NCI-H2227 (cell line): ENCODE results near the gene KLF11.
"Not testable (repeated sequence)": the region's sequence is repeated elsewhere in the genome, so short reads cannot be mapped to it uniquely, and the experiment has no call there.

Experiments used
- DNase-seq: peaks from one replicate; lab custom pipeline; 2025; ENCODE audit not compliant: unreplicated experiment; lab: John Stamatoyannopoulos, UW

KLF11 gene

GRCh38 chr2:10009271-10009810 lies 34.0 kb upstream of the KLF11 start:
- no peak for DNase-seq

- DNase-seq: no peak
These were observed 33.3 kb upstream of the KLF11 start for GRCh38 chr2:10009811-10010781.

GRCh38 chr2:10010861-10011605 lies 32.3 kb upstream of the KLF11 start:
- DNase-seq: not testable (repeated sequence)

- not testable (repeated sequence) for DNase-seq
These were observed 31.6 kb upstream of the KLF11 start for GRCh38 chr2:10011606-10012325.

- DNase-seq: not testable (repeated sequence)
These were observed 30.9 kb upstream of the KLF11 start for GRCh38 chr2:10012366-10012962.

GRCh38 chr2:10012963-10013461 lies 30.3 kb upstream of the KLF11 start:
- no peak for DNase-seq

GRCh38 chr2:10013651-10014417 lies 29.5 kb upstream of the KLF11 start:
- DNase-seq: not testable (repeated sequence)

GRCh38 chr2:10014418-10015190 lies 28.7 kb upstream of the KLF11 start:
- DNase-seq: no peak

GRCh38 chr2:10015376-10015989 lies 27.9 kb upstream of the KLF11 start:
- not testable (repeated sequence) for DNase-seq

GRCh38 chr2:10016001-10016801 lies 27.1 kb upstream of the KLF11 start:
- no peak for DNase-seq

GRCh38 chr2:10016802-10017258 lies 26.5 kb upstream of the KLF11 start:
- DNase-seq: no peak

GRCh38 chr2:10017313-10017941 lies 25.9 kb upstream of the KLF11 start:
- DNase-seq: no peak

- DNase-seq: no peak
These were observed 24.2 kb upstream of the KLF11 start for GRCh38 chr2:10019174-10019573.

- no peak for DNase-seq
These were observed 23.5 kb upstream of the KLF11 start for GRCh38 chr2:10019602-10020400.

GRCh38 chr2:10022041-10022421 lies 21.3 kb upstream of the KLF11 start:
- no peak for DNase-seq

GRCh38 chr2:10022445-10022844 lies 20.9 kb upstream of the KLF11 start:
- DNase-seq: no peak
